Naive thymus-derived CD8-positive, alpha-beta T cell (primary cell): ENCODE measurements around the gene PHACTR4. TPM values are rescaled to one million over a fixed set of nuclear protein-coding genes. Genes with fewer than 3 reads are reported as not detected.
A peak's percentile ranks its signal among the peaks of the same experiment; 100 is the strongest.
"Not testable (repeated sequence)": the region's sequence is repeated elsewhere in the genome, so short reads cannot be mapped to it uniquely, and the experiment has no call there.

ENCODE experiments used
- ATAC-seq, 2 donors: fragments of 150-1000 bp; cut with Tn5 transposase in 1 of 2; sonication (Bioruptor Pico), chemical (Tn5 transposase) in 1 of 2; 1 replicate in 1 of 2; 2 replicates in 1 of 2; pipeline ENCODE4 v1.10.0; 2021; ENCODE audit warnings: mild to moderate bottlenecking in 2 of 2, moderate library complexity in 2 of 2
- POLR2A ChIA-PET: fragments of 350-600 bp; sonication (Branson Sonifier 250); formaldehyde crosslinking; loops from one replicate; lab custom pipeline; 2021; ENCODE audit warnings: antibody characterized with exemption; lab: Charles Lee
- DNase-seq, 10 donors: peaks; one replicate each; pipeline versions ENCODE4 v3.0.0 to v3.0.0-alpha.2; 2020 to 2022
- H3K27ac Mint-ChIP-seq, 10 donors: one replicate each; pipeline ENCODE4 v1.8.0; 2020 to 2022; ENCODE audit warnings: mild to moderate bottlenecking in 10 of 10, mixed read lengths in 10 of 10, moderate library complexity in 4 of 10, inconsistent platforms in 1 of 10
- H3K27me3 Mint-ChIP-seq, 5 donors: one replicate each; pipeline ENCODE4 v1.8.0; 2021 to 2022; ENCODE audit warnings: mixed read lengths in 5 of 5
- H3K36me3 Mint-ChIP-seq, 3 donors: one replicate each; pipeline ENCODE4 v1.8.0; 2020 to 2022; ENCODE audit warnings: mixed read lengths in 3 of 3, mild to moderate bottlenecking in 2 of 3, inconsistent platforms in 1 of 3
- H3K4me1 Mint-ChIP-seq, 4 donors: one replicate each; pipeline ENCODE4 v1.8.0; 2021 to 2022; ENCODE audit warnings: mixed read lengths in 4 of 4
- H3K4me3 Mint-ChIP-seq, 10 donors: one replicate each; pipeline ENCODE4 v1.8.0; 2020 to 2022; ENCODE audit warnings: mild to moderate bottlenecking in 10 of 10, mixed read lengths in 10 of 10, moderate library complexity in 6 of 10, inconsistent platforms in 1 of 10
- H3K9me3 Mint-ChIP-seq, 9 donors: one replicate each; pipeline ENCODE4 v1.8.0; 2020 to 2022; ENCODE audit warnings: mixed read lengths in 9 of 9, mild to moderate bottlenecking in 3 of 9, inconsistent platforms in 1 of 9, moderate library complexity in 1 of 9
- polyA plus RNA-seq, 3 donors: library from polyadenylated mRNA; unstranded; fragments of 300-500 nt; fragmentation: Illumina TruSeq; gene quantifications; one replicate each; pipeline ENCODE4 v1.2.3, GENCODE V29; 2021
- total RNA-seq, 8 experiments: library from RNA in 2 of 8; stranded (reverse) in 2 of 8; gene quantifications; one replicate each; pipeline ENCODE4 v1.2.3 and lab custom pipeline; 2021 to 2026

The PHACTR4 gene
- total and polyA plus RNA-seq, 5 experiments from 2014 or later, result 5.4 to 30.1 (median 20.2) TPM

GRCh38 chr1:28466226-28466778 is 96.8 kb downstream of the PHACTR4 start:
- H3K4me3 Mint-ChIP-seq, result no peak overlapping the region
- no peaks in the 10 kb centered on the region for H3K27me3 Mint-ChIP-seq
- peaks cover 0 to 8% (median 6%) of the 10 kb centered on the region in 4 donors for H3K4me1 Mint-ChIP-seq
- H3K36me3 Mint-ChIP-seq, result peaks cover 0 to 54% (median 14%) of the 10 kb centered on the region in 3 donors
- no peaks in the 10 kb centered on the region for H3K9me3 Mint-ChIP-seq
- POLR2A ChIA-PET, result no interaction called here
- H3K27ac Mint-ChIP-seq, result peak overlapping the region in 2 of 10 donors; percentile 42 to 61
- DNase-seq (no peak), ATAC-seq (no peak)

GRCh38 chr1:28470146-28470545 is 100.6 kb downstream of the PHACTR4 start:
- Mint-ChIP-seq H3K4me1 (peaks cover 0 to 8% (median 6%) of the 10 kb centered on the region in 4 donors), H3K27ac (no peak overlapping the region), H3K27me3 (no peaks in the 10 kb centered on the region), H3K4me3 (no peak overlapping the region), H3K9me3 (no peaks in the 10 kb centered on the region), H3K36me3 (peaks cover 0 to 44% (median 14%) of the 10 kb centered on the region in 3 donors)
- POLR2A ChIA-PET, result interaction anchor here (0.7 kb wide), 1 partner anchor 141 kb away, joined by 3 read pairs; the partner anchor contains the start of gene MED18
- DNase-seq (no peak), ATAC-seq (no peak)

- H3K36me3 Mint-ChIP-seq, result peaks cover 0 to 71% (median 17%) of the 10 kb centered on the region in 3 donors
- H3K27ac Mint-ChIP-seq, result peak overlapping the region in 1 of 10 donors; percentile 41
Observed at GRCh38 chr1:28479497-28479896, 110.0 kb downstream of the PHACTR4 start.

GRCh38 chr1:28480308-28480707 is 110.8 kb downstream of the PHACTR4 start:
- peak overlapping the region in 1 of 10 donors; percentile 40 for H3K27ac Mint-ChIP-seq
- H3K9me3 Mint-ChIP-seq, result no peaks in the 10 kb centered on the region
- peaks cover 0 to 68% (median 17%) of the 10 kb centered on the region in 3 donors for H3K36me3 Mint-ChIP-seq
- DNase-seq (no peak), ATAC-seq (no peak)
- no peaks in the 10 kb centered on the region for H3K27me3 Mint-ChIP-seq
- H3K4me3 Mint-ChIP-seq, result no peak overlapping the region
- no peaks in the 10 kb centered on the region for H3K4me1 Mint-ChIP-seq
- POLR2A ChIA-PET, result no interaction called here

More at GRCh38 chr1:28479497-28479896, 110.0 kb downstream of the PHACTR4 start:
- H3K4me3 Mint-ChIP-seq, H3K4me1 Mint-ChIP-seq, H3K27me3 Mint-ChIP-seq, DNase-seq, ATAC-seq, H3K9me3 Mint-ChIP-seq: not testable (repeated sequence)
- POLR2A ChIA-PET, result interaction anchor here (0.7 kb wide), 1 partner anchor 27 kb away, joined by 3 read pairs; no protein-coding TSS in a partner anchor

- no peak overlapping the region for H3K27ac Mint-ChIP-seq
- no peak for DNase-seq
- no peaks in the 10 kb centered on the region for H3K9me3 Mint-ChIP-seq
- H3K36me3 Mint-ChIP-seq, result peaks cover 0 to 66% (median 17%) of the 10 kb centered on the region in 3 donors
- H3K4me1 Mint-ChIP-seq, result no peaks in the 10 kb centered on the region
- ATAC-seq, result no peak
- H3K4me3 Mint-ChIP-seq, result no peak overlapping the region
- no peaks in the 10 kb centered on the region for H3K27me3 Mint-ChIP-seq
- POLR2A ChIA-PET, result no interaction called here
Observed at GRCh38 chr1:28482138-28482537, 112.6 kb downstream of the PHACTR4 start.

- no peaks in the 10 kb centered on the region for H3K4me1 Mint-ChIP-seq
- no peak overlapping the region for H3K4me3 Mint-ChIP-seq
- peaks cover 0 to 62% (median 16%) of the 10 kb centered on the region in 3 donors for H3K36me3 Mint-ChIP-seq
- ATAC-seq (no peak), DNase-seq (no peak)
- POLR2A ChIA-PET, result interaction anchor here (0.6 kb wide), 1 partner anchor 9 kb away, joined by 3 read pairs; no protein-coding TSS in a partner anchor
- no peaks in the 10 kb centered on the region for H3K9me3 Mint-ChIP-seq
- no peaks in the 10 kb centered on the region for H3K27me3 Mint-ChIP-seq
- H3K27ac Mint-ChIP-seq, result no peak overlapping the region
Observed at GRCh38 chr1:28482702-28483101, 113.2 kb downstream of the PHACTR4 start.

- no peaks in the 10 kb centered on the region for H3K27me3 Mint-ChIP-seq
- H3K4me3 Mint-ChIP-seq, result no peak overlapping the region
- H3K9me3 Mint-ChIP-seq, result no peaks in the 10 kb centered on the region
- peaks cover 0 to 7% (median 5%) of the 10 kb centered on the region in 4 donors for H3K4me1 Mint-ChIP-seq
- H3K36me3 Mint-ChIP-seq, result peaks cover 0 to 75% (median 12%) of the 10 kb centered on the region in 3 donors
- peak overlapping the region in 8 of 10 donors; percentile 2 to 93 (median 81) for H3K27ac Mint-ChIP-seq
- POLR2A ChIA-PET, result interaction anchor here (1.2 kb wide), 1 partner anchor 11 kb away, joined by 3 read pairs; the partner anchor contains the start of gene RCC1
- no peak for DNase-seq
- no peak for ATAC-seq
Observed at GRCh38 chr1:28494737-28495136, 125.2 kb downstream of the PHACTR4 start.

- ATAC-seq, result no peak
- peaks cover 0 to 44% (median 8%) of the 10 kb centered on the region in 3 donors for H3K36me3 Mint-ChIP-seq
- H3K27me3 Mint-ChIP-seq, result no peaks in the 10 kb centered on the region
- H3K4me1 Mint-ChIP-seq, result peaks cover 0 to 5% (median 3%) of the 10 kb centered on the region in 4 donors
- H3K9me3 Mint-ChIP-seq, result no peaks in the 10 kb centered on the region
- POLR2A ChIA-PET, result no interaction called here
- no peak for DNase-seq
- H3K27ac Mint-ChIP-seq, result peak overlapping the region in 1 of 10 donors; percentile 43
- no peak overlapping the region for H3K4me3 Mint-ChIP-seq
Observed at GRCh38 chr1:28499553-28499952, 130.0 kb downstream of the PHACTR4 start.

GRCh38 chr1:28501925-28502324 is 132.4 kb downstream of the PHACTR4 start:
- Mint-ChIP-seq H3K4me1 (peaks cover 4 to 16% (median 6%) of the 10 kb centered on the region in 4 donors), H3K4me3 (no peak overlapping the region), H3K9me3 (no peaks in the 10 kb centered on the region), H3K27ac (peak overlapping the region in 1 of 10 donors; percentile 77), H3K27me3 (no peaks in the 10 kb centered on the region), H3K36me3 (peaks cover 4 to 28% (median 5%) of the 10 kb centered on the region in 3 donors)
- ATAC-seq (no peak), DNase-seq (no peak)
- POLR2A ChIA-PET, result interaction anchor here (0.7 kb wide), 1 partner anchor 14 kb away, joined by 6 read pairs; no protein-coding TSS in a partner anchor

GRCh38 chr1:28503117-28503516 is 133.6 kb downstream of the PHACTR4 start:
- POLR2A ChIA-PET, result no interaction called here
- DNase-seq, result no peak
- Mint-ChIP-seq H3K27ac (peak overlapping the region in 2 of 10 donors; percentile 34 to 46), H3K4me1 (peaks cover 4 to 28% (median 13%) of the 10 kb centered on the region in 4 donors), H3K27me3 (no peaks in the 10 kb centered on the region), H3K4me3 (peak overlapping the region in 2 of 10 donors; percentile 1 to 19), H3K36me3 (peaks cover 5 to 26% (median 5%) of the 10 kb centered on the region in 3 donors), H3K9me3 (no peaks in the 10 kb centered on the region)
- ATAC-seq, result no peak

- no peaks in the 10 kb centered on the region for H3K9me3 Mint-ChIP-seq
- POLR2A ChIA-PET, result interaction anchor here (0.5 to 7.0 kb wide), 30 partner anchors 11 to 676 kb away, joined by 3 to 87 read pairs (median 5); partner anchors contain the start of genes ATP5IF1, GMEB1, MED18 and PHACTR4
- DNase-seq, result peak; percentile 84 to 98 (median 95)
- peak; percentile 91 to 94 for ATAC-seq
- H3K4me3 Mint-ChIP-seq, result peak within 1 kb of the TSS; percentile 94 to 99 (median 98)
- H3K4me1 Mint-ChIP-seq, result peaks cover 15 to 52% (median 38%) of the 10 kb centered on the region in 4 donors
- peak within 1 kb of the TSS; percentile 97 to 100 (median 98) for H3K27ac Mint-ChIP-seq
- H3K36me3 Mint-ChIP-seq, result peaks cover 15 to 37% (median 23%) of the 10 kb centered on the region in 3 donors
- no peaks in the 10 kb centered on the region for H3K27me3 Mint-ChIP-seq
Observed at GRCh38 chr1:28505406-28506187, 136.1 kb downstream of the PHACTR4 start, which contains the start of gene RCC1. Gene RCC1 (plus strand): TSS chr1:28506043. CDS start chr1:28529867, 23,824 bp downstream.

- no peaks in the 10 kb centered on the region for H3K9me3 Mint-ChIP-seq
- H3K27ac Mint-ChIP-seq, result peak overlapping the region; percentile 97 to 100 (median 98)
- H3K27me3 Mint-ChIP-seq, result no peaks in the 10 kb centered on the region
- DNase-seq (no peak), ATAC-seq (no peak)
- H3K36me3 Mint-ChIP-seq, result peaks cover 15 to 49% (median 30%) of the 10 kb centered on the region in 3 donors
- peaks cover 17 to 64% (median 45%) of the 10 kb centered on the region in 4 donors for H3K4me1 Mint-ChIP-seq
- POLR2A ChIA-PET, result interaction anchor here (0.6 to 7.0 kb wide), 19 partner anchors 10 to 675 kb away, joined by 3 to 87 read pairs (median 6); partner anchors contain the start of genes MED18, RNU11, SESN2 and SRSF4
- peak overlapping the region; percentile 94 to 99 (median 98) for H3K4me3 Mint-ChIP-seq
Observed at GRCh38 chr1:28506907-28507246, 137.3 kb downstream of the PHACTR4 start.
